NCI-H2107 treated with DMSO at 0.1 percent for 48 hours (cell line): Measurements from ENCODE around the gene SLC27A5.
"Not testable (repeated sequence)": the region's sequence is repeated elsewhere in the genome, so short reads cannot be mapped to it uniquely, and the experiment has no call there.

Experiments used
- DNase-seq: peaks from one replicate; lab custom pipeline; 2025; ENCODE audit not compliant: unreplicated experiment; lab: John Stamatoyannopoulos, UW

Gene SLC27A5

DNA sequence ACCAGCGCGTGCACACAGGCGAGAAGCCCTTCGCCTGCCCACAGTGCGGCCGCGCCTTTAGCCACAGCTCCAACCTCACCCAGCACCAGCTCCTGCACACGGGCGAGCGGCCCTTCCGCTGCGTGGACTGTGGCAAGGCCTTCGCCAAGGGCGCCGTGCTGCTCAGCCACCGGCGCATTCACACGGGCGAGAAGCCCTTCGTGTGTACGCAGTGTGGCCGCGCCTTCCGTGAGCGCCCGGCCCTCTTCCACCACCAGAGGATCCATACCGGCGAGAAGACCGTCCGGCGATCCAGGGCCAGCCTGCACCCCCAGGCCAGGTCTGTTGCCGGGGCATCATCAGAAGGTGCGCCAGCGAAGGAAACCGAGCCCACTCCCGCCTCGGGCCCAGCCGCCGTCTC is 40.1 kb downstream of the SLC27A5 start:
- DNase-seq = no peak

- DNase-seq = not testable (repeated sequence)
Measured at GRCh38 chr19:58470837-58471543, 40.8 kb downstream of the SLC27A5 start.

- DNase-seq = no peak
Measured at GRCh38 chr19:58469241-58470013, 42.4 kb downstream of the SLC27A5 start.

DNA sequence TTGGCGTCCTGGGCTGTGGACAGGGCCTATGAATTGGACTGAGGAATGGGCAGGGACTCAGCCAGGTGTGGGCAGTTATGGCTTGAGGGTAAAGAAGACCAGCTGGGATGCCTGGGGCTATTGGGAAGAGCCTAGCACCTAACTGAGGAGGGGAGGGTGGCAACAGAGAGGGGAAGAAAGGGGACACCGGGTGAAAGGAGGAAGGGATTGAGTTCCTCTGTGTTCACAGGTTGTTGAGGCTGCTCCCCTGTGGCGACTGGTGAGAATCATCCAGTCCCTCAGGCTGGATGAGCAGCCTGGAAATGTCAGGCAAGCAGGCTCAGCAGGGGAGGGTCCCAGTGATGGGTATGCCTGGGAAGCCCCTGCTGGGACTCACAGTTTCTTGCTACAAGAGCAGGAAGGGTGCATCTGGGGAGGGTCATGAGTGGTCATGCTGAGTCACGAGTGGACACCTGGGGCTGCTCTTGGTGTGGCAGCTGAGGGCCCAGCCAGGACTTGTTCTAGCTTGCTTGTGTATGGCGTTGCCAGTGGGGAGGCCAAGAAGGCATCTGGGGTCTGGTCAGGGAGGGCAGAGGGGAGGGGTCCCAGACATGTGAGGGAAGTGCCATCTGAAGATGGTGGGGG is 43.5 kb downstream of the SLC27A5 start:
- DNase-seq = no peak

GRCh38 chr19:58466760-58467589 is 44.8 kb downstream of the SLC27A5 start, which contains the start of gene ZNF324:
Gene ZNF324 (plus strand): TSS chr19:58467080. CDS start chr19:58469186, 2,106 bp downstream.
- peak; percentile 90 for DNase-seq

GRCh38 chr19:58466089-58466759 is 45.6 kb downstream of the SLC27A5 start:
- DNase-seq = no peak

- no peak for DNase-seq
Measured at GRCh38 chr19:58460039-58460438, 51.8 kb downstream of the SLC27A5 start.

- no peak for DNase-seq
Measured at GRCh38 chr19:58456111-58456510, 55.7 kb downstream of the SLC27A5 start.

GRCh38 chr19:58455306-58455705 is 56.5 kb downstream of the SLC27A5 start:
- no peak for DNase-seq

GRCh38 chr19:58453743-58454142 is 58.0 kb downstream of the SLC27A5 start:
- no peak for DNase-seq

- DNase-seq = peak; percentile 90
Measured at GRCh38 chr19:58451358-58452101, 60.3 kb downstream of the SLC27A5 start, which contains the start of gene ZNF324B. Gene ZNF324B (plus strand): TSS chr19:58451622. CDS start chr19:58453702, 2,080 bp downstream.

DNA sequence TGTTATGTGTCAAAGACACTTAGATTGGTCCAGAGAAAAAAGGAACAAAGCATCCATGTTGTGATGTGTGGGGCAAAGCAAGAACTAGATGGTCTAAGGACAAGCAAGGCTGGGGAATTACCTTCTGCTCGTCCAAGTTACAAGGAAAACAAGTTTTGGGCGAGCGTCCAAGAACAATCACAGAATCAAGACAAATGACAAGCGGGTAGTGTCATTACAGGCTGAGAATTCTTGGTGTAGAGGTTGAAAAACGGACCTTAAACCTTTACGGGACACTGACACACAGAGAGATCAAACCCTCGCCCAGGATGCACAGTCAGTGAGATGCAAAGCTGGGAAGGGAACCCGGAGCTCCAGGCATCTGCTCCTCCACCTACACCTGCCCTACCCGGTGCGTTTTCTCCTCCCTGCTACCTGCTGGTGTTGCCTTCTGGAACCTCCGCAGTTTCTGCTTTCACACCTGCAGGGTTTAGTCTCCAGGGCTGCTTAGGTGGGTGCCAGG is 60.9 kb downstream of the SLC27A5 start:
- DNase-seq = peak; percentile 74

DNA sequence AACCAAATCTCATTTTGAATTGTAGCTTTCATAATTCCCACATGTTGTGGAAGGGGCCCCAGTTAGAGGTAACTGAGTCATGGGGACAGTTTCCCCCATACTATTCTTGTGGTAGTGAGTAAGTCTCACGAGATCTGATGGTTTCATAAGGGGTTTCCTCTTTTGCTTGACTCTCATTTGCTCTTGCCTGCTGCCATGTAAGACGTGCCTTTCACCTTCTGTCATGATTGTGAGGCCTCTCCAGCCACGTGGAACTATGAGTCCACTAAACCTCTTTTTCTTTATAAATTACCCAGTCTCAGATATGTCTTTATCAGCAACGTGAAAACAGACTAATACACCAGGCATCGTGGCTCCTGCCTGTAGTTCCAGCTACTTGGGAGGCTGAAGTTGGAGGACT is 61.8 kb downstream of the SLC27A5 start:
- not testable (repeated sequence) for DNase-seq

DNA sequence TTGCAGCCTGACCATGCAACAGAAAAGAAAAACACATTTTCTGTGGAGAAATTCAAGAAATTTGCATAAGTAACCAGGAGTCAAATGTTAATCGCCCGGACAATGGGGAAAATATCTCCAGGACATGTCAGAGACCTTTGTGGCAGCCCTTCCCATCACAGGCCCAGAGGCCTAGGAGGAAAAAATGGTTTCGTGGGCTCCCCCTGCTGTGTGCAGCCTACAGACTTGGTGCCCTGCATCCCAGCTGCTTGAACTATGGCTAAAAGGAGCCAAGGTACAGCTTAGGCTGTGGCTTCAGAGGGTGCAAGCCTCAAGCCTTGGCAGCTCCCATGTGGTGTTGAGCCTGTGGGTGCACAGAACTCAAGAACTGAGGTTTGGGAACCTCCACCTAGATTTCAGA is 62.9 kb downstream of the SLC27A5 start:
- DNase-seq = not testable (repeated sequence)
